H9 (cell line): ENCODE results near the gene CDH7. TPM values are rescaled to one million over a fixed set of nuclear protein-coding genes. Genes with fewer than 3 reads are reported as not detected.

Experiments used
- DNase-seq: peaks from one replicate; pipeline ENCODE4 v3.0.0-alpha.2; 2017
- H2AFZ ChIP-seq: one replicate; pipeline ENCODE4 v1.6.1; 2013; ENCODE audit warnings: mild to moderate bottlenecking, low read length, control low read depth, moderate library complexity
- H2AK5ac ChIP-seq: 2 replicates; pipeline ENCODE4 v1.6.1; 2013; ENCODE audit warnings: low read length, control low read depth, mixed read lengths; ENCODE audit not compliant: insufficient read length
- H2BK120ac ChIP-seq: one replicate; pipeline ENCODE4 v1.6.1; 2013; ENCODE audit warnings: low read depth, mild to moderate bottlenecking, low read length, control low read depth, inconsistent platforms; ENCODE audit not compliant: poor library complexity, severe bottlenecking
- H2BK12ac ChIP-seq: 2 replicates; pipeline ENCODE4 v1.6.1; 2013; ENCODE audit warnings: low read length, control low read depth, mixed read lengths, low read depth; ENCODE audit not compliant: insufficient read length
- H2BK15ac ChIP-seq: 2 replicates; pipeline ENCODE4 v1.6.1; 2013; ENCODE audit warnings: low read depth, low read length, control low read depth
- H2BK20ac ChIP-seq: one replicate; pipeline ENCODE4 v1.6.1; 2013; ENCODE audit warnings: low read depth, mild to moderate bottlenecking, low read length, control low read depth, inconsistent platforms; ENCODE audit not compliant: poor library complexity, severe bottlenecking
- H2BK5ac ChIP-seq: 2 replicates; pipeline ENCODE4 v1.6.1; 2013; ENCODE audit warnings: low read length, control low read depth, mixed read lengths; ENCODE audit not compliant: insufficient read length
- H3K14ac ChIP-seq: 2 replicates; pipeline ENCODE4 v1.6.1; 2013; ENCODE audit warnings: low read length, control low read depth; ENCODE audit not compliant: insufficient read depth
- H3K18ac ChIP-seq: 2 replicates; pipeline ENCODE4 v1.6.1; 2013; ENCODE audit warnings: low read depth, mild to moderate bottlenecking, mixed read lengths, low read length, control low read depth; ENCODE audit not compliant: insufficient read length
- H3K23ac ChIP-seq: 2 replicates; pipeline ENCODE4 v1.6.1; 2013; ENCODE audit warnings: low read length, control low read depth, mixed read lengths, low read depth; ENCODE audit not compliant: insufficient read length
- H3K23me2 ChIP-seq: 2 replicates; pipeline ENCODE4 v1.6.1; 2013; ENCODE audit warnings: low read depth, mild to moderate bottlenecking, mixed read lengths, low read length, control low read depth; ENCODE audit not compliant: insufficient read length, poor library complexity, severe bottlenecking
- H3K27ac ChIP-seq: 2 replicates; pipeline ENCODE4 v1.5.1; 2013; ENCODE audit warnings: low read length, control low read depth, mixed read lengths, low read depth; ENCODE audit not compliant: insufficient read length
- H3K27me3 ChIP-seq: 2 replicates; pipeline ENCODE4 v1.6.1; 2013; ENCODE audit warnings: low read length, control low read depth, inconsistent platforms; ENCODE audit not compliant: insufficient read depth
- H3K4ac ChIP-seq: 2 replicates; pipeline ENCODE4 v1.6.1; 2013; ENCODE audit warnings: low read depth, mild to moderate bottlenecking, control low read depth, inconsistent platforms, low read length, moderate library complexity
- H3K4me1 ChIP-seq: 2 replicates; pipeline ENCODE4 v1.6.1; 2013; ENCODE audit warnings: low read length, control low read depth, inconsistent platforms; ENCODE audit not compliant: insufficient read depth
- H3K4me2 ChIP-seq: 2 replicates; pipeline ENCODE4 v1.6.1; 2013; ENCODE audit warnings: low read length, control low read depth, mixed read lengths; ENCODE audit not compliant: insufficient read length, insufficient read depth
- H3K56ac ChIP-seq: 2 replicates; pipeline ENCODE4 v1.6.1; 2013; ENCODE audit warnings: low read depth, mild to moderate bottlenecking, mixed read lengths, low read length, control low read depth; ENCODE audit not compliant: insufficient read length
- H3K79me1 ChIP-seq: 2 replicates; pipeline ENCODE4 v1.6.1; 2013; ENCODE audit warnings: low read depth, mild to moderate bottlenecking, moderate library complexity, low read length, control low read depth, inconsistent platforms; ENCODE audit not compliant: insufficient read depth, poor library complexity, severe bottlenecking
- H3K79me2 ChIP-seq: 2 replicates; pipeline ENCODE4 v1.6.1; 2013; ENCODE audit warnings: low read length, control low read depth, inconsistent platforms; ENCODE audit not compliant: insufficient read depth
- H3K9ac ChIP-seq: 2 replicates; pipeline ENCODE4 v1.6.1; 2013; ENCODE audit warnings: low read length, control low read depth, mixed read lengths; ENCODE audit not compliant: insufficient read length; ENCODE audit errors: extremely low read depth
- H3K9me3 ChIP-seq: one replicate; pipeline ENCODE4 v1.6.1; 2013; ENCODE audit warnings: low read depth, low read length, inconsistent platforms; ENCODE audit not compliant: control insufficient read depth
- H3T11ph ChIP-seq: one replicate; pipeline ENCODE4 v1.6.1; 2013; ENCODE audit warnings: mild to moderate bottlenecking, low read length, control low read depth, inconsistent platforms
- H4K20me1 ChIP-seq: one replicate; pipeline ENCODE4 v1.6.1; 2013; ENCODE audit not compliant: control insufficient read depth, insufficient read length, insufficient read depth
- H4K5ac ChIP-seq: 2 replicates; pipeline ENCODE4 v1.6.1; 2013; ENCODE audit warnings: low read depth, mild to moderate bottlenecking, mixed read lengths, low read length, control low read depth; ENCODE audit not compliant: insufficient read length
- H4K8ac ChIP-seq: replicated peaks from 2 replicates; pipeline ENCODE4 v1.6.1; 2013; ENCODE audit warnings: low read length, control low read depth, mixed read lengths, low read depth; ENCODE audit not compliant: insufficient read length
- H4K91ac ChIP-seq: 2 replicates; pipeline ENCODE4 v1.6.1; 2013; ENCODE audit warnings: low read depth, mild to moderate bottlenecking, moderate library complexity, mixed read lengths, low read length, control low read depth; ENCODE audit not compliant: insufficient read length
- H3K27ac Mint-ChIP-seq, 3 experiments: 2 replicates in 2 of 3; 3 replicates in 1 of 3; pipeline ENCODE4 v1.8.0; 2020 to 2021; ENCODE audit warnings: mixed read lengths in 3 of 3, mild to moderate bottlenecking in 1 of 3, moderate library complexity in 1 of 3
- H3K27me3 Mint-ChIP-seq: 2 replicates; pipeline ENCODE4 v1.8.0; 2021; ENCODE audit warnings: low read depth, mild to moderate bottlenecking, moderate library complexity, mixed read lengths
- H3K36me3 Mint-ChIP-seq, 3 experiments: 2 replicates in 2 of 3; 3 replicates in 1 of 3; pipeline ENCODE4 v1.8.0; 2020 to 2021; ENCODE audit warnings: low read depth in 3 of 3, mixed read lengths in 3 of 3; ENCODE audit not compliant: insufficient read depth in 1 of 3
- H3K4me1 Mint-ChIP-seq, 2 experiments: 2 replicates each; pipeline ENCODE4 v1.8.0; 2020; ENCODE audit warnings: mixed read lengths in 2 of 2
- H3K4me3 Mint-ChIP-seq, 2 experiments: 2 replicates in 1 of 2; 3 replicates in 1 of 2; pipeline ENCODE4 v1.8.0; 2020 to 2021; ENCODE audit warnings: mild to moderate bottlenecking in 2 of 2, mixed read lengths in 2 of 2, moderate library complexity in 1 of 2
- H3K9me3 Mint-ChIP-seq, 2 experiments: 2 replicates in 1 of 2; 3 replicates in 1 of 2; pipeline ENCODE4 v1.8.0; 2020; ENCODE audit warnings: mild to moderate bottlenecking in 2 of 2, mixed read lengths in 2 of 2, moderate library complexity in 1 of 2
- WGBS: extraction: QIAGEN DNeasy Blood & Tissue Kit; methylation state at CpG from one replicate; pipeline ENCODE4 v1.1.7; 2013; ENCODE audit warnings: missing lambda C conversion rate, low lambda C conversion rate, mixed read lengths; ENCODE audit not compliant: insufficient read length; ENCODE audit errors: extremely low coverage; 5-methylcytosine and 5-hydroxymethylcytosine counted together
- total RNA-seq: library from RNA; stranded (reverse); gene quantifications from 2 replicates; pipeline ENCODE4 v1.2.1, GENCODE V29; 2021
- TF ChIP-seq, protein P1 (sequence below): fragments of 200-600 bp; sonication (generic); conservative IDR thresholded peaks from 3 replicates; pipeline ENCODE4 v1.8.0; 2021; ENCODE audit warnings: antibody characterized with exemption, mild to moderate bottlenecking

The CDH7 gene
- total RNA-seq, 1 experiment from 2014 or later = 0.13 TPM

DNA sequence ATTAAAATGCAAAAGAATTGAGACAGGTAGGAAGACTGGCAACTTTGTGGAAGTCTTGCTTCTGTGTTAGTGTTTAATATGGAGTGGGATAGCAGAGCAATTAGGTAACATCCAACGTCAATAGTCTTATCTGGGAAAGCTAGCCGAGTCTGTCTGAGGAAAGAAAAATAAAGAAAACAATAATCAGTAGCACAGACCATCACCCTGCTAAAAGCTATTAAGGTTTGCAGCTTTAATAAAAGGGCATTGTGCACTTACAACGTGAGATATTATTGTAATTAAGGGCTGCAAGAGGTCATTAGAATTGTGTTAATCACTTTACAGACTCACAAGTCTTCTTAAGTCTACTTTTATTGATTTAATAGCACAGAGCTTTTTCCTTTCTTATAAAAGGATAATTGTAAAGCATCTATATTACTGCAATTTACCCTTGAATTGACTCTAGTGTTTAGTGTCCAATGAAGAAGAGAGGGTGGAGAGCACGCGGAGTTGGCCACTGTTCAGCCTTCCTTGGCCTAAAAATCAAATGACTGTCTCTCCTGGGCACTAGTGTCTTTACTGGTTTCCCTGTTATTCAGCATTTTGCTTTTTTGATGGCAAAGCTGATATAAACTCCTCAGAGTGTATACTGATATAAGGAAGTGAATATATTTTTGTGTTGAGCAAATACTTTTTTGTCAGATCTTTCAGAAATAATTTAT is 2.0 kb downstream of the CDH7 start:
- no peaks in the 10 kb centered on the region; a peak in 1 of 5 replicates for H3K9me3 Mint-ChIP-seq
- peaks cover 16 to 24% of the 10 kb centered on the region in 2 experiments for H3K4me1 Mint-ChIP-seq

More for the DNA sequence above, 2.0 kb downstream of the CDH7 start:
- H3K36me3 Mint-ChIP-seq = no peaks in the 10 kb centered on the region
- no peak overlapping the region for H3T11ph ChIP-seq
- no peak overlapping the region for H3K18ac ChIP-seq
- no peak overlapping the region for H2BK12ac ChIP-seq
- H3K56ac ChIP-seq = no peak overlapping the region
- no peaks in the 10 kb centered on the region for H3K79me2 ChIP-seq
- TF ChIP-seq, protein P1, sequence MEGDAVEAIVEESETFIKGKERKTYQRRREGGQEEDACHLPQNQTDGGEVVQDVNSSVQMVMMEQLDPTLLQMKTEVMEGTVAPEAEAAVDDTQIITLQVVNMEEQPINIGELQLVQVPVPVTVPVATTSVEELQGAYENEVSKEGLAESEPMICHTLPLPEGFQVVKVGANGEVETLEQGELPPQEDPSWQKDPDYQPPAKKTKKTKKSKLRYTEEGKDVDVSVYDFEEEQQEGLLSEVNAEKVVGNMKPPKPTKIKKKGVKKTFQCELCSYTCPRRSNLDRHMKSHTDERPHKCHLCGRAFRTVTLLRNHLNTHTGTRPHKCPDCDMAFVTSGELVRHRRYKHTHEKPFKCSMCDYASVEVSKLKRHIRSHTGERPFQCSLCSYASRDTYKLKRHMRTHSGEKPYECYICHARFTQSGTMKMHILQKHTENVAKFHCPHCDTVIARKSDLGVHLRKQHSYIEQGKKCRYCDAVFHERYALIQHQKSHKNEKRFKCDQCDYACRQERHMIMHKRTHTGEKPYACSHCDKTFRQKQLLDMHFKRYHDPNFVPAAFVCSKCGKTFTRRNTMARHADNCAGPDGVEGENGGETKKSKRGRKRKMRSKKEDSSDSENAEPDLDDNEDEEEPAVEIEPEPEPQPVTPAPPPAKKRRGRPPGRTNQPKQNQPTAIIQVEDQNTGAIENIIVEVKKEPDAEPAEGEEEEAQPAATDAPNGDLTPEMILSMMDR = no peak
- no peak overlapping the region for H4K91ac ChIP-seq
- no peak overlapping the region for H3K23ac ChIP-seq
- H3K27ac Mint-ChIP-seq = no peak overlapping the region
- H4K8ac ChIP-seq = no peak overlapping the region
- H2AFZ ChIP-seq = no peak overlapping the region
- no peak overlapping the region for H3K14ac ChIP-seq
- H3K4me1 ChIP-seq = no peaks in the 10 kb centered on the region
- no peak overlapping the region for H4K5ac ChIP-seq
- no peak overlapping the region for H3K4ac ChIP-seq
- no peak overlapping the region for H3K9ac ChIP-seq
- no CpG with 5 or more reads among the region's 5 CpGs for WGBS
- no peaks in the 10 kb centered on the region for H3K9me3 ChIP-seq
- no peak overlapping the region for H3K4me3 Mint-ChIP-seq
- H2BK20ac ChIP-seq = no peak overlapping the region
- no peaks in the 10 kb centered on the region for H3K79me1 ChIP-seq
- no peak overlapping the region for H2BK15ac ChIP-seq
- H4K20me1 ChIP-seq = no peaks in the 10 kb centered on the region
- peaks cover 4% of the 10 kb centered on the region for H3K23me2 ChIP-seq
- no peak overlapping the region for H2AK5ac ChIP-seq
- peaks cover 12% of the 10 kb centered on the region; the same call in 1 of the 2 replicates for H3K27me3 ChIP-seq
- peaks cover 57% of the 10 kb centered on the region for H3K27me3 Mint-ChIP-seq
- no peak overlapping the region for H3K4me2 ChIP-seq
- DNase-seq = no peak
- H2BK5ac ChIP-seq = no peak overlapping the region
- no peak overlapping the region for H3K27ac ChIP-seq
- no peak overlapping the region for H2BK120ac ChIP-seq
